Astrocyte (in vitro differentiated cells and primary cell): ENCODE data around the gene TMPRSS6. TPM values are rescaled to one million over a fixed set of nuclear protein-coding genes. Genes with fewer than 3 reads are reported as not detected.

Experiments used
- DNase-seq: peaks from one replicate; pipeline ENCODE4 v3.0.0-alpha.2; 2010; ENCODE audit warnings: low read depth
- FAIRE-seq: peaks from 2 replicates; lab custom pipeline; 2011; peaks lifted over from hg19 to GRCh38; lab: Jason Lieb, UNC
- H2AFZ ChIP-seq: 2 replicates; pipeline ENCODE4 v1.6.0; 2012; ENCODE audit warnings: low read depth, low read length, inconsistent platforms
- H3K27ac ChIP-seq: 2 replicates; pipeline ENCODE4 v1.5.1; 2011; ENCODE audit warnings: low read depth, low read length, inconsistent platforms
- H3K27me3 ChIP-seq: 2 replicates; pipeline ENCODE4 v1.6.0; 2011; ENCODE audit warnings: low read length, inconsistent platforms; ENCODE audit not compliant: insufficient read depth
- H3K36me3 ChIP-seq: 2 replicates; pipeline ENCODE4 v1.5.1; 2011; ENCODE audit warnings: low read length, inconsistent platforms; ENCODE audit not compliant: insufficient read depth
- H3K4me1 ChIP-seq: 2 replicates; pipeline ENCODE4 v1.5.1; 2011; ENCODE audit warnings: low read length, inconsistent platforms; ENCODE audit not compliant: insufficient read depth
- H3K4me2 ChIP-seq: 2 replicates; pipeline ENCODE4 v1.6.0; 2012; ENCODE audit warnings: low read length, inconsistent platforms
- H3K4me3 ChIP-seq: 2 replicates; pipeline ENCODE4 v1.5.1; 2011; ENCODE audit warnings: low read depth, mild to moderate bottlenecking, low read length, inconsistent platforms; ENCODE audit not compliant: insufficient read depth
- H3K79me2 ChIP-seq: 2 replicates; pipeline ENCODE4 v1.6.0; 2012; ENCODE audit warnings: mild to moderate bottlenecking, low read length, inconsistent platforms; ENCODE audit not compliant: insufficient read depth
- H3K9ac ChIP-seq: 2 replicates; pipeline ENCODE4 v1.6.0; 2012; ENCODE audit warnings: mild to moderate bottlenecking, low read length, inconsistent platforms
- H3K9me3 ChIP-seq: 2 replicates; pipeline ENCODE4 v1.5.1; 2012; ENCODE audit warnings: low read depth, mild to moderate bottlenecking, low read length, inconsistent platforms; ENCODE audit not compliant: insufficient read depth
- H4K20me1 ChIP-seq: 2 replicates; pipeline ENCODE4 v1.6.0; 2012; ENCODE audit warnings: low read length, inconsistent platforms; ENCODE audit not compliant: insufficient read depth
- H3K27ac Mint-ChIP-seq: one replicate; pipeline ENCODE4 v1.8.0; 2021; ENCODE audit warnings: mild to moderate bottlenecking, mixed read lengths; ENCODE audit not compliant: unreplicated experiment
- H3K27me3 Mint-ChIP-seq: one replicate; pipeline ENCODE4 v1.8.0; 2021; ENCODE audit warnings: low read depth, mixed read lengths; ENCODE audit not compliant: unreplicated experiment
- H3K36me3 Mint-ChIP-seq: one replicate; pipeline ENCODE4 v1.8.0; 2021; ENCODE audit warnings: low read depth, mixed read lengths; ENCODE audit not compliant: unreplicated experiment
- H3K4me1 Mint-ChIP-seq: one replicate; pipeline ENCODE4 v1.8.0; 2021; ENCODE audit warnings: low read depth, mixed read lengths; ENCODE audit not compliant: unreplicated experiment
- H3K4me3 Mint-ChIP-seq: one replicate; pipeline ENCODE4 v1.8.0; 2021; ENCODE audit warnings: mild to moderate bottlenecking, moderate library complexity, mixed read lengths; ENCODE audit not compliant: unreplicated experiment
- H3K9me3 Mint-ChIP-seq: one replicate; pipeline ENCODE4 v1.8.0; 2021; ENCODE audit warnings: mild to moderate bottlenecking, mixed read lengths; ENCODE audit not compliant: unreplicated experiment
- EZH2 ChIP-seq: IDR thresholded peaks from 2 replicates; pipeline ENCODE4 v1.6.1; 2012; ENCODE audit warnings: mild to moderate bottlenecking, low read length, inconsistent platforms; ENCODE audit not compliant: insufficient read depth
- total RNA-seq: library from RNA; stranded (reverse); gene quantifications from 2 replicates; pipeline ENCODE4 v1.2.1, GENCODE V29; 2021
- TF ChIP-seq, protein P1 (sequence below): IDR thresholded peaks from 2 replicates; pipeline ENCODE4 v1.5.1; 2011; ENCODE audit warnings: low read depth, mild to moderate bottlenecking, inconsistent platforms, low read length, moderate library complexity; ENCODE audit not compliant: insufficient read depth

The TMPRSS6 gene
- total RNA-seq, 1 donor from 2014 or later, result not detected

DNA sequence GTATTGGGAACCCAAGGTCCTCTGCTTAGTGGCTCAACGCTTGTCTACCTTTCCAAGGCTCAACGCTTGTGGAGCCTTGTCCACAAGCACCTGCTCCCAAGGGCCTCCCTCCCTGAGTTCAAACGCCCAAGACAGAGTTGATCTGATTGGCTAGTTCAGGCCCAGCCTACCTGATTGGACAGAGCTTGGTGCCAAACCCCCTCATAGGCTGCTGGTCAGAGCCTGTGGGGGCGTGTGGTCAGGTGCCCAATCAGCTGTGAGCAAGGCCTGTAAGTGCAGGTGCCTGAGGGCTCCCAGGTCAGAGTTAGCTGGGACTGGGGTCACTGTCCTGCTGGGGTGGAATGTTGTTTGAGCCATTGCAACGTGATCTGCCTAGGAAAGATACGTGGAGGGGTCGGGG lies 16.9 kb upstream of the TMPRSS6 start:
- Histone ChIP-seq H3K9me3 (no peaks in the 10 kb centered on the region), H4K20me1 (no peaks in the 10 kb centered on the region), H2AFZ (no peak overlapping the region), H3K36me3 (no peaks in the 10 kb centered on the region), H3K9ac (no peak overlapping the region), H3K27me3 (peaks cover 5% of the 10 kb centered on the region), H3K27ac (no peak overlapping the region), H3K4me1 (peaks cover 6% of the 10 kb centered on the region), H3K79me2 (no peaks in the 10 kb centered on the region), H3K4me3 (no peak overlapping the region), H3K4me2 (no peak overlapping the region)
- Mint-ChIP-seq H3K27me3 (peaks cover 30% of the 10 kb centered on the region), H3K4me3 (no peak overlapping the region), H3K27ac (no peak overlapping the region), H3K4me1 (peaks cover 2% of the 10 kb centered on the region), H3K9me3 (peaks cover 2% of the 10 kb centered on the region), H3K36me3 (no peaks in the 10 kb centered on the region)
- DNase-seq (no peak), FAIRE-seq (no peak)
- TF ChIP-seq EZH2, result no peak
- TF ChIP-seq, protein P1, sequence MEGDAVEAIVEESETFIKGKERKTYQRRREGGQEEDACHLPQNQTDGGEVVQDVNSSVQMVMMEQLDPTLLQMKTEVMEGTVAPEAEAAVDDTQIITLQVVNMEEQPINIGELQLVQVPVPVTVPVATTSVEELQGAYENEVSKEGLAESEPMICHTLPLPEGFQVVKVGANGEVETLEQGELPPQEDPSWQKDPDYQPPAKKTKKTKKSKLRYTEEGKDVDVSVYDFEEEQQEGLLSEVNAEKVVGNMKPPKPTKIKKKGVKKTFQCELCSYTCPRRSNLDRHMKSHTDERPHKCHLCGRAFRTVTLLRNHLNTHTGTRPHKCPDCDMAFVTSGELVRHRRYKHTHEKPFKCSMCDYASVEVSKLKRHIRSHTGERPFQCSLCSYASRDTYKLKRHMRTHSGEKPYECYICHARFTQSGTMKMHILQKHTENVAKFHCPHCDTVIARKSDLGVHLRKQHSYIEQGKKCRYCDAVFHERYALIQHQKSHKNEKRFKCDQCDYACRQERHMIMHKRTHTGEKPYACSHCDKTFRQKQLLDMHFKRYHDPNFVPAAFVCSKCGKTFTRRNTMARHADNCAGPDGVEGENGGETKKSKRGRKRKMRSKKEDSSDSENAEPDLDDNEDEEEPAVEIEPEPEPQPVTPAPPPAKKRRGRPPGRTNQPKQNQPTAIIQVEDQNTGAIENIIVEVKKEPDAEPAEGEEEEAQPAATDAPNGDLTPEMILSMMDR, result no peak

DNA sequence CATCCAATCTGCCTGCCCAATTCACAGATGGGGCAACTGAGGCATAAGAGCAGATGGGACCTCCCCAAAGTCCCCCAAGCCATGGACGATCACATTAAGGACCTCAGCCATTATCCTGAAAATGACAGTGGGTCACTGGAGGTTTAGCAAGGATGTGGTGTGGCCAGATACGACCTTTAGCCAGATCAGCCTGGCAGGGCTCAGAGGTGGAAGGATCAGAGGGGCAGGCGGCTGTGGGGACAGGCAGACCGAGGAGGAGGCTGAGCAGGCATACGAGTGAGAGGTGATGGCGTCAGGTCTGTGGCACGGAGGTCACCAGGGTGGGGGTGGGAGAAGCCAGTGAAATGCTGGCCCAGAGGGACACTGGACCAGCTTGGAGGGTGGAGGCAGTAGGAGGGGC lies 14.1 kb upstream of the TMPRSS6 start:
- H3K9me3 Mint-ChIP-seq, result peaks cover 2% of the 10 kb centered on the region
- Histone ChIP-seq H3K27me3 (peaks cover 8% of the 10 kb centered on the region), H4K20me1 (no peaks in the 10 kb centered on the region), H2AFZ (no peak overlapping the region), H3K79me2 (no peaks in the 10 kb centered on the region), H3K36me3 (no peaks in the 10 kb centered on the region), H3K27ac (no peak overlapping the region), H3K4me1 (peaks cover 6% of the 10 kb centered on the region), H3K9ac (no peak overlapping the region), H3K4me2 (no peak overlapping the region), H3K9me3 (no peaks in the 10 kb centered on the region), H3K4me3 (no peak overlapping the region)
- H3K36me3 Mint-ChIP-seq, result no peaks in the 10 kb centered on the region
- FAIRE-seq (no peak), DNase-seq (no peak)
- H3K4me3 Mint-ChIP-seq, result no peak overlapping the region
- no peak overlapping the region for H3K27ac Mint-ChIP-seq
- peaks cover 26% of the 10 kb centered on the region for H3K27me3 Mint-ChIP-seq
- peaks cover 2% of the 10 kb centered on the region for H3K4me1 Mint-ChIP-seq
- TF ChIP-seq EZH2, result no peak
- TF ChIP-seq, protein P1, result no peak

DNA sequence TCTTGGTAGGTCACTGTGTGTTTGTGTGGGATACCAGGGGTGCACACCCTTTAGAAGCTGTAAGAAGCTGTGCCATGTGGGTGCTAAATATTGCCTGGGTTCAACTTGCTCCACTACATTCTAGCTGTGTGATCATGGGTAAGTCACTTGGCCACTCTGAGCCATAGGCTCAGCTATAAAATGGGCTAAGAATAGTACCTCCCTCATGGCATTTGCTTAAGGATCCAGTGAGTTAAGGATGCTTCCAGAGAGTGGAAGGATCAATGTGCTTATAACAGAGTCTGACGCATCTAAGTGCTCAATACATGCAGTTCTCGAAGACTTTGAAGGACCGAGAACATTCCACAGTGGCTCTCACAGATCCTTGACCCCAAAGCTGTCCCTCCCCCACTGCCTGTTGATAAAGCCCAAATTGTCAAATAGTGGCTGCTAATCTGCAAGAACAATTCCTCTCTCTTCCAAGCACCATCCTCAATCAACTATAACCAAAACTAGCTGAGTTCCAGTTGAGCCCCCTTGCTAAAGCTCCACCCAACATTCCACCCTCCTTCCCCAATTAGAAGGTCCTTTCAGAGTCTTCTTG lies 13.2 kb upstream of the TMPRSS6 start:
- peaks cover 8% of the 10 kb centered on the region for H3K27me3 ChIP-seq
- H4K20me1 ChIP-seq, result no peaks in the 10 kb centered on the region
- H2AFZ ChIP-seq, result no peak overlapping the region
- no peak overlapping the region for H3K4me3 ChIP-seq
- no peak for TF ChIP-seq EZH2
- TF ChIP-seq, protein P1, result no peak
- Mint-ChIP-seq H3K27me3 (peaks cover 26% of the 10 kb centered on the region), H3K4me1 (peaks cover 2% of the 10 kb centered on the region), H3K9me3 (peaks cover 2% of the 10 kb centered on the region), H3K36me3 (no peaks in the 10 kb centered on the region), H3K27ac (no peak overlapping the region), H3K4me3 (no peak overlapping the region)
- H3K79me2 ChIP-seq, result no peaks in the 10 kb centered on the region
- no peak overlapping the region for H3K4me2 ChIP-seq
- H3K9ac ChIP-seq, result no peak overlapping the region
- DNase-seq (no peak), FAIRE-seq (no peak)
- H3K27ac ChIP-seq, result no peak overlapping the region
- no peaks in the 10 kb centered on the region for H3K9me3 ChIP-seq
- H3K4me1 ChIP-seq, result peaks cover 6% of the 10 kb centered on the region
- H3K36me3 ChIP-seq, result no peaks in the 10 kb centered on the region
